ENCODE data around the gene HOXD10.

The HOXD10 gene

DNA sequence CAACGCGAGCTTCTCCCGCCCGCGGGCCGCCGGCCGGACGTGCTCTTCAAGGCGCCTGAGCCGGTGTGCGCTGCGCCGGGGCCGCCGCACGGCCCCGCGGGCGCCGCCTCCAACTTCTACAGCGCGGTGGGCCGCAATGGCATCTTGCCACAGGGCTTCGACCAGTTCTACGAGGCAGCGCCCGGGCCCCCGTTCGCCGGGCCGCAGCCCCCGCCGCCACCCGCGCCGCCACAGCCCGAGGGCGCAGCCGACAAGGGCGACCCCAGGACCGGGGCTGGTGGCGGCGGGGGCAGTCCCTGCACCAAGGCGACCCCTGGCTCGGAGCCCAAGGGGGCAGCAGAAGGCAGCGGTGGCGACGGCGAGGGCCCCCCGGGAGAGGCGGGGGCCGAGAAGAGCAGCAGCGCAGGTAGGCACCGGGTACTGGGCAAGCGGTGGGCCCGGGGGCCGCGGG lies 8.8 kb upstream of the HOXD10 start:
- DNase-seq (ENCODE audit: low read depth) = no peak

DNA sequence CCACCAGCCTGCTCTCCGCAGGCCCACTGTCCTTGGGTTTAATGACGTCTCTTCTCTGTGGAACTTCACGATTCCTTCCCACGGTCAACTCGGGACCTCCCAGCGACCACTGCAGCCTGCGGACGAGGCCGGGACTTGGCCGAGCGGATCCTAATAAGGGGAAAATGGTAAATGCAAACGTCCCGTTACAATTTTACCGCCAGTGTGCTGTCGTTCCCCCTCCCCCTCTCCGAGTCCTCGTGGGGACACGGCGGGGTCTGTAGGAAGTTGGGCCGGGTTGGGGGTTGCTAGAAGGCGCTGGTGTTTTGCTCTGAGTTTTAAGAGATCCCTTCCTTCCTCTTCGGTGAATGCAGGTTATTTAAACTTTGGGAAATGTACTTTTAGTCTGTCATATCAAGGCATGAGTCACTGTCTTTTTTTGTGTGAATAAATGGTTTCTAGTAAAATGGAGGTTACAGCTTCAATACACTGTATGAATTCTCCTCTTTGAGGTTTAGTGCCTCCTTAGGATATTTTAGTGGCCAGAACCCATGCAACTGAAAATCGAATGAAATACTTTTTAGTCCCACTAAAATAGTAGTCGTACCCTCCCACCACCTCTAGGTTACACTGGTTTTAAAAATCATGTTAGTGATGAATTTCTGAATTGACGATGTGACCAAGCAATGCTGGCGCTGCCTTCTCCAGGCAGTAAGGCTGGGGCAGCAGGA lies 7.2 kb upstream of the HOXD10 start:
- no peak for DNase-seq (ENCODE audit: low read depth)

DNA sequence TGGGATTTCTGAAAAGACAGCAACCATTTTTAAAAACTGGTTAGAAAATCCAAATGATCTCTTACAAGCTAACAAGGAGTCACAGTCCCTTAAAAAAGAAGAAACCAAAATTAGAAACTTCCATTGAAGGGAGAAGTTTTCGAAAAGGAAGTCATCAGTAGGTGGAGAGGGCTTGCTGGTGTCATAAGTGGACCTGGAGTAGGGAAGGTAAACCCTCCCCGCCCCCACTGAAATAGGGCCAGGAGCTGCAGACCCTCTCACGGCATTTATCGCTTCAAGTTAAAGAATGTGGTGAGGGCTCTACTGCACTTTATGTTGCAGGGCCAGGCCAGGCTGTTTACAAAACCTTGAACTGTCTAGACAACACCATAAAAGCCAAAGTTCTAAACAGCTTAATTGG lies 6.6 kb upstream of the HOXD10 start:
- DNase-seq (ENCODE audit: low read depth) = no peak

DNA sequence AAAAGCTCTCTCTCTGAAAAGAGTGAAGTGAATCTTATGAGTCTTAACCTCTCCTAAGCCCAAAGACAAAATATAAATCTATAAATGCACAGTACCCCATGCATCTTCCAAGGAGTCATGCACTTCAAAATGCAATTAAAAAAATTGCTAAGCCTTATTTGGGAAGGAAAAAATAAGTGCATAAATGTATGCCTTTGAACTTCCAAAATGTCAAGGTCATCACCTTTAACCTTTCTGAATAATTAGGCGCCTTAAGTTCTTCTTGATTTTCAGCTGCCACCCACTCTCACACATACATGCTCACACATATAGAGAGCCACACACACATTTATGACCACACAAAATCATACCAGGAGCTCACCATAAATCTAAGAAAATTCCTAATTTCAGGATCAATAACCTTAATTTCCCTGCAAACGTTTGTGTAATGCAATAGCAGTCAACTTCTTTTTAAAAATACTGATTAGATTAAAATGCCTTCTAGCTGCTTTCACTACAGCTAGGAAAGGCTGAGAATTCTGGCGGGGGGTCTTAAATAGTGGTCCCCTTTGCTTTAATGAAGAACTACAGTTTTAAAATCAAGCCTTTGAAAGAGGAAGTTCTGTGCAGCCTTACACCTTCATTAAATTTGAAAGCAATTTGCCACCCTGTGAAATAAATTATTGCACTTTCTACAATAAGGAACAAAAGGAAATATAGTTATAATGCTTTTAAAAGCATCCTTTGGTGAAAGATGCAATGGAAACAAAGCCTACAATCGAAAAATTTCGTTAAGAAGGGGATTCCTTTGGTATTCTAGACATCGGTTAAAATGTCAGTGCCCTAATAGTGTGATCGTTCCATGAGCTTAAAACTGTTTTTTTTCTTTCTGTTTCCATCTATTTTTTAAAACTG lies 5.9 kb upstream of the HOXD10 start:
- DNase-seq (ENCODE audit: low read depth) = no peak

DNA sequence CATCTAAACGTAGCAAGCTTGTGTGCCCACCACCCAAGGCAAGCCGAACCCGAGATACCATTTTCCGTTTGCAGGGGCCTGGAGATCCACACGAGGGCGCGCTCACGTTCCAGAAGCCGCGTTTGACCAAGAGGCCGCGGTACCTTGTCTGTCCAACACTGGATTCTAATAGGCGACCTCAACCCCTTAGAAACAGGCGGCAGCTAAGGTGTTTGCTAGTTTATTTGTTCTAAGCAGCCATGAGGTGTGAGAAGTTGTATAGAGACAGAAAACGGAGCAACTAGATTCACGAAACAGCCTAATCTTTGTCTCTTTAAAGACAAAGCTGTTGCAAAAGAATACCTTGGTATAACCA lies 5.3 kb upstream of the HOXD10 start:
- no peak for DNase-seq (ENCODE audit: low read depth)

DNA sequence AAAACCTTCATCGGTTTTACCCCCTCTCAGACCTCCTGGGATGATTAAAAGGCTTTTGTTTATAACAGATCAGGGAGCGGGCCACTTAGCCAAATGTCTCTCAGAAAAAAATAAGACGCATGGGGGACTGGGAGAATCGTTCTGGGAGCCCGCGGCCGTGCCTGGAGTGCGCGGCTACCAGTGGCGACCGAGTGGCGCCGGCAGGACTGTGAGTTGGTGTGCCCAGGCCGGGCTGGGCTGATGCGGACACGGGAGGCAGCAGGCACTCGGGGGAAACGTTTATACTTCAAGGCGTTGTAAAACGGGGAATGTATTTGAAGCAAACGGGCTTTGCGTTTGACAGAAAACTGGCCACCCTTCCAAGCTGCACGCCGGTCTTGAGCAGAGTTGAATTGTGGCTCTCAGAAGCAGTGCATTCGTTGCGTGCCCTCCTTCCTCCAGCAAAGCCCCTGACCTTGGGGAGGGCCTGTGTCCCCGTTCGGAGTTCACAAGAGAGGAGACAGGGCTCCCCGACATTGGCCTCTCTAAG lies 4.7 kb upstream of the HOXD10 start:
- no peak for DNase-seq (ENCODE audit: low read depth)

DNA sequence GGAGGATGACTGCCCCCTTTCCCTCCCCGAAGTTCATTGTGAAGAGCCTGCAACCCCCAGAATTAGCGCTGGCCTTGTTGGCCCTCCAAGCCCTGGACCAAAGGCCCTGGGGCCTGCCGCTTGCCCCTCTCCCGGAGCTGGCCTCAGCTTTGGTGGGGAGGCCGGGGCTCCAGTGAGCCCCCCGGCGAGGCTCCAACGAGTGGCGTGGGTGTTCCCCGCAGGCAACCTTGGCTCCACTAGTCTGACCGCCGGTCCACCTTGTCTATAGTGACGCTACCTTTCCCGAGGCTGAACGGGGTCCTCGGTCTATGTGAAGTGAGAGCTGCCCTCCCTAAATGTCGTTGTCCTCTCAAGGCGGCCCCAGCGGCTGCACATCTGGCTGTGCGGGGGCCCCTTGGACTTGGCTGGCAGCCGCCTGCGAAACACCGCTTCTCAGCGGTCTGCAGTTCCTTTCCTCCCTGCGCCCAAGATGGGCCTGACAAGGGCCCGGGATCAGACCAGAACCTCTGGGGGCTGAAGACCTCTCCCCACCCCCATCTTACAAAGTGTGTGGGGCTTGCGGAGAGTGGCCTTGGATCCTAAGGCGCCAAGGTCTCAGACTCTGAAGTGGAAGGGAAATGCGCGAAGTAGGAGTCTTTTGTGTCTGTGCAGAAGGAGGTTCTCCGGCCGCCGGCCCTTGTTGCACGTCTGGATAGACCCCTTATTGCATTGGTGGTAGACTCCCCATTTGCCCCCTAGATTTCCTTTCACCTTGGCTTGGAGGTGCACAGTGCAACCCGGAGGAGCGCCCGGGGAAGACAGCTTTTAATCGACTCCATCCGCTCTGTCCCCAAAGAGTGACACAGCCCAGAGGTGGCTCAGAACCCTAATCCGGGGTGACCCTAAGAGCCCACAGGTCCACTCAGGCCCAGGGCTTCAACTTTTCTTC lies 3.9 kb upstream of the HOXD10 start:
- no peak for DNase-seq (ENCODE audit: low read depth)

DNA sequence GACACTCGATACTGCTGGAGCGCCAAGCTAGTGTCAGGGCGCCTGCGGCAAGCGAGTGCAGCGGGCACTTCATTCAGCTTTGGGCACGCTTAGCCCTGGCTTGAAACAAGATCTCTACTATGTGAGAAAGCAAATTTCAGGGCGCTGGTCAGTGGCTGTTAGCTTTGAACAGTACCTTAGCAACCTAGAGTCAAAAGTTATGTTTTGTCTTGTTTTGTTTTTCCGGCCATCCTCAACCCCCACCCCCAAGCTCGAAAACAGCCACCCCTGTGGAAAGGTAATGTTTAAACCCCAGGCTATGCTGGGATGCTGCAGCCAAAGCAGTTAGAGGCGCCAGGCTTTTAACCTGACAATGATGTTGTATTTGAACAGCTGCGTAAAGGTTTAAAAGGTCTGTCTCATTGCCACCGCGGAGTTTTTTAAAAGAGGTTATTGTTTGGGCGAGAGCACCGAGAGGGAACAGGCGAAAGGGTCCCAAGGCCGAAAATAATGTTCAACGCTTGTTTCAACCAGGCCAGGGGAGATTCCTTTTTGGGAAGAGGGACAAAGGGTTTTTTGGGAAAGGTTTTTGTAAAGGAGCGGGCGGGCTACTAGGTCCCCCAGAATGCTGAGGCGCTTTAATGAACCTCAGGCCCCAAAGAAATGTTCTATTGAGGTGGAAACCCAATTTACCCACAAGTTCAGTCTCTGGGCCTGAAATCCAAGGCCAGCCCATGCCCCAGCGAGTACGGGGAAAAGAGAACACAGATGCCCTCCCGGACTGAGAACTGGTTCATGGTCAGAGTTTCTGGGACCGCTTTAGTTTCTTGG lies 2.3 kb upstream of the HOXD10 start:
- no peak for DNase-seq (ENCODE audit: low read depth)

DNA sequence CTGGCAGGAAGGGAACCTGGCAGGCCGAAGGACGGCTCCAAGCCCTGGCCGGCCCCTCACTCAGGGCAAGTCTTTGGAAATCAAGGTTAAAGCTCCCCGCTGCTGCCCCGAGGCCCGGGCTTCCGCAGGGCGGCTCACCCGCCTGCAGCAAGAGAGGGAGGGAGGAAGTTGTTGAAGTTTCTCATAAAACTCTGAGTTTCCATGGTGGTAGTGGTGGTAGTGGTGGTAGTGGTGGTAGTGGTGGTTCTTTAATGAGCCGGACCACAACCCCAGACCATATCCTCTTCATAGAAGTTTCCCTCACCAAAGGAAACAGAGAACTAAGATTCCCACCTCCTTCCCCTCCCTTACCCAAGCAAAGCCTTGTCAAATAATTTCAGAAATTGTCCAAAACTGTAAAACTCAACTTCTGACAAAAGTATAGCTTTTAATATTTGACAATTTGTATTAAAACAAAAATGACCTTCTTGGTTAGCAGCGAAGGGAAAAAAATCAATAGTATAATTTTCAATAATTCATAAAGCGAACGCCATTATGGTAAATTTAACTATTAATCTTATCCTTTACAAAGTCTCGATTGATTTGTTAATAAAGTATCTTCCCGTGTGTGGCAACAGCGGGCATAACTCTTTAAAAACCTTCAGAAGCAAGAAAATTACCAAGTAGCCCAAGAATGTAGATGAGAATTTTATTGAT lies 1.5 kb upstream of the HOXD10 start:
- DNase-seq (ENCODE audit: low read depth) = no peak

DNA sequence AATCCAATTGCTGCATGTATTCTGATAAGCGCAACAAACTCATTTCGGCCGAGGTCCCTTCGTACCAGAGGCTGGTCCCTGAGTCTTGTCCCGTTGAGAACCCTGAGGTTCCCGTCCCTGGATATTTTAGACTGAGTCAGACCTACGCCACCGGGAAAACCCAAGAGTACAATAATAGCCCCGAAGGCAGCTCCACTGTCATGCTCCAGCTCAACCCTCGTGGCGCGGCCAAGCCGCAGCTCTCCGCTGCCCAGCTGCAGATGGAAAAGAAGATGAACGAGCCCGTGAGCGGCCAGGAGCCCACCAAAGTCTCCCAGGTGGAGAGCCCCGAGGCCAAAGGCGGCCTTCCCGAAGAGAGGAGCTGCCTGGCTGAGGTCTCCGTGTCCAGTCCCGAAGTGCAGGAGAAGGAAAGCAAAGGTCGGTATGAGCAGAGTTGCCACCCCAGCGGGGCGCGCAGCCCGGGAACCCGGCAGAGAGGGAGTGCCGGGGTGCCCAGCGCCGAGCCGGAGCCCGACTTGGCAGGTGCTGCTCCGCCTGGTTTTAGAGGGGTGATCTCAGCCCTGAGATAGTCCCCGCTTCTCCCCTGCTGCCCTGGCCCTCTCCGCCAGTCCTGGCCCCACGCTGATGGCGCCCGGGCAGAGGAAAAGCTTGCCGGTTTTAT lies 714 bp downstream of the HOXD10 start:
- no peak for DNase-seq (ENCODE audit: low read depth)

DNA sequence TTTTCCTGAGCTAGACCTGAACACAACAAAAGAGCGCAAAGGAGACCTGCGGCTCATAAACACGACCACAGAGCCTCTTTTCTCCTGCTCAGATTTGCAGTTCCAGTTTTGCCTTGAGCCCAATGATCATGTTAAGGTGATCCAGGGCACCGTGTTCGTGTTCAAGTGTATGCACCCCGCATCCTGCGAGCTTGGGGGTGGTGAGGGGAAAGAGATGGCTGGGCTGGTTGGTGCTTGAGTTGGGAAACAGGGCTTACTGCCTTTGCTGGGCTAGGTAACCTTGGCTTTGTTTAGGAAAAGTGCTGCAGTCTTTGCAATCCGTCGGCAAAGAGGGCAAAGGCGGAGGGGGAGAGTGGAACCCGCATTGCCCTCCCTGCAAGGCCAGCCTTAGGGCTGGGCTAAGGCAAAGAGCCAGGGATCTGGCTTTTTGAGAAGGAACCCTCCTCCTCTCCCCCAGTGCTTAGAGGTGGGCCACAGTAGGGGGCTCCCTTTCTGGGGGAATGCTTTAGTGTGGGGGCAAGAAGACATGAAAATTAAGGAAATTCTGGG lies 1.3 kb downstream of the HOXD10 start:
- DNase-seq (ENCODE audit: low read depth) = no peak

DNA sequence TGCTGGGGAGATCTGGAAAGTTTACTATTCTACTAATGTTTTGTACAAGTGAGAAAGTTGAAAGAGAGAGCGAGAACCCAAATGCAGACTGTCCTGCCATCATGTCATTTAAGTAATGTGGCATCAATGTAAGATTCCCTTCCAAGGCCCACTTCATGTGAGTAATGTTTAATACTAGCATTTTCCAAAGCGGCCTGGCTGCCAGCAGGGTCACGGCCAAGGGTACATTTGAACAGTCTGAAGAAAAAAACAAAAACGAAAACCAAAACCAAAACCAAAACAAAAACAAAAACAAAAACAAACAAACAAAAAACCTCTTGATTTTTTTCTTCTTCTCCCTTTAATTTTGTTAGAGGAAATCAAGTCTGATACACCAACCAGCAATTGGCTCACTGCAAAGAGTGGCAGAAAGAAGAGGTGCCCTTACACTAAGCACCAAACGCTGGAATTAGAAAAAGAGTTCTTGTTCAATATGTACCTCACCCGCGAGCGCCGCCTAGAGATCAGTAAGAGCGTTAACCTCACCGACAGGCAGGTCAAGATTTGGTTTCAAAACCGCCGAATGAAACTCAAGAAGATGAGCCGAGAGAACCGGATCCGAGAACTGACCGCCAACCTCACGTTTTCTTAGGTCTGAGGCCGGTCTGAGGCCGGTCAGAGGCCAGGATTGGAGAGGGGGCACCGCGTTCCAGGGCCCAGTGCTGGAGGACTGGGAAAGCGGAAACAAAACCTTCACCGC lies 2.2 kb downstream of the HOXD10 start:
- no peak for DNase-seq (ENCODE audit: low read depth)

DNA sequence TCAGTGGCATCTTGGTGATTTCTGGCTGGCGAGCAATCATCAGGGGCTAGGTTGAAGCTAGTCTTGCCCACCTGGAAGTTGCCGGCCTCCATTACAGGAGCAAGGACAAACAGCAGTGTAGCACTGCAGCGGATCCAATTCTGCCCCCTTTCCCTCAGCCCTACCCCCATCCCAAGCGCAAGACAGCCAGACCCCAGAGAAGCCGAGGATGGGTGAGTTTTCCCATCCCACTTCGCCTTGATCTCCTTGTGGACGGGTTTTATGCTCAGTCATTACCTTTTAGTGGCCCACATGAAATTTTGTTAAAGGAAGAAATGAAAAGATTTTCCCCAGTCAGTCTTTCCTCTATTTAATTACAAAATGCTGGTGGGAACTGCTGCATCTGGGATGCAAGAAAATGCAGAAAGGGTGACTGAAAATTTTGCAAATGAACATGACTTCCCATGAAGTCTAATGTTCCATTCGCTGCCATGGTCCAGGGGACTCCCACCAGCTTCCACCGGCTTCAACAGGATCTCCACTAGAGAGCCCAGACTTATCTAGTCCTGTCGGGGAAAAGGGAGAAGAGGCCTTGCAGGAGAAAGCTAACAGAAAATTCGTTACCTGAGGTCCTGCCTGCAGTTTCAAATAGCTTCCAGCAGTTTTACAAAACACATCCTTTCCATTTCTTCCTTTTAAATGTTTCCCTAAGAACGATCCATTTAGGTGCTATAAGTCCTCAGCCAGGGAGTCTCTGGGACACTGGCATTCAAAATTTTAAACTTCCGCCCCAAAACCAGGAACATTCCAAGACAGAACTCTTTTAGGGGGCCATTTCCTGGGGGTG lies 4.0 kb downstream of the HOXD10 start:
- no peak for DNase-seq (ENCODE audit: low read depth)

DNA sequence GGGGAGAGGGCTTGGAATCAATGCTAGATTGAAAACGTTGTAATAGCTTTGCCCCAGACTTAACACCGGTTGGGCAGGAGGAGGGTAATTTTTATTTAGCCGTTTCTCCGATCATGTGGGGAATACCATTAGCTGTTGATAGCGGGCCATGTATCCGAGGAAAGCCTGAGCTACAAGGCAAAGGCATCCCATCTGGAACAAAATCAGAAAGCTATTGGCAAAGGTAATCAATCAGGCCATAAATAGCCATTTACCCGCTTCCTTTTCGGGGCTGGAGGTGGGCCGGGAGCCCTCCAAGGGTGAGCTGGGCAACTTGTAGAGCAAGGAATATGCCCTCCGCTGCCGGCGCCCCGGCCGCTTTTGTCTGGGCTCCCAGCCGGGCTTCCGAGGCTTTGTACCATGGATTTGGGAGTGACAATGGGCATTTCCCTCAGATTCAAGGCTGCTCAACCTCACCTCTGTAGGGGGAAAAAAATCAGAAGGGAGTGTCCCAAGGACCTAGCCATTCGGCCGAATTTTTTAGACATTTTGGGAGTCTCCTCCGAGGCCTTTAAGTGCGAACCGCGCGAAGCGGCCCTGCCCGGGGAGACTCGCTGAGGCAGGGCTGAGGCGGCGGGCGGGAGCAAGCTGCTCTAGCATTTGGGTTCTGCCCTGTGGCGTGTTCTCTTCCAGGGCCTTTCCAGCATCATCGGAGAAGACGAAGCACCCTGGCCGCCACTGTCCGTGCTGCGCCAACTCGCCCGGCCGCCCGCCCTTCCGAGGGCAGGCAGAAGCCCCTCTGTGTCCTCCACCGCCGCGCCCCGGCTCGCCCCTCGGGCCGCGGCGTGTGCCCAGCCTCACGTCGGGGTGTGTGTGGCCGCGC lies 4.8 kb downstream of the HOXD10 start:
- DNase-seq (ENCODE audit: low read depth) = no peak

DNA sequence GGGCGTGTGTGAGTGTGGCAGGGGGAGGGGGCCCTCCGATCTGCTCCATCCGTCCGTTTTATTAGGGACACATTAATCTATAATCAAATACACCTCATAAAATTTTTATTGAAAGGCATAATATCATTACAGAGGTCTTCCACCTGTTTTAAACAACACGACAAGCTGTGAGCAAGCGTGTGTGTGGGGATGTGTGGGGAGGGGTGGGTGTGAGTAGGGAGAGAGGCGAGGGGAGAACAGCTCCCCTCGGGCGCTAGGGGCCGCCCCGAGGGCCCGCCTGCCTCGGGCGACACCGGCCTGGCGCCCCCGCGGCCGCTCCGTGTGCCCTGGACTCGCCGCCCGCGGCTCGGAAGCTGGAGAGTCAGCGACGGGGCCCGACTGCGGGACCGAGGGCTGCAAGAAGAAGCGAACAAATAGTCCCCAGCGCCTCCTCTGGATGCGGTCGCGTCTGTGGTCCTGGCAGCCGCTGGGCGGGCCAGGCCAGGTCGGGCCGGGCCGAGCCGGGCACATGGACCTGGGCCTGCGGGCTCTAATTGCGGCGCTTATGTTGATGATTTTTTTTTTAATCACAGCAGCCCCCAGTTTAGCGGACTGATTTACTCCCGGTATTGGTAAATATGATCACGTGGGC lies 5.6 kb downstream of the HOXD10 start:
- DNase-seq (ENCODE audit: low read depth) = no peak

DNA sequence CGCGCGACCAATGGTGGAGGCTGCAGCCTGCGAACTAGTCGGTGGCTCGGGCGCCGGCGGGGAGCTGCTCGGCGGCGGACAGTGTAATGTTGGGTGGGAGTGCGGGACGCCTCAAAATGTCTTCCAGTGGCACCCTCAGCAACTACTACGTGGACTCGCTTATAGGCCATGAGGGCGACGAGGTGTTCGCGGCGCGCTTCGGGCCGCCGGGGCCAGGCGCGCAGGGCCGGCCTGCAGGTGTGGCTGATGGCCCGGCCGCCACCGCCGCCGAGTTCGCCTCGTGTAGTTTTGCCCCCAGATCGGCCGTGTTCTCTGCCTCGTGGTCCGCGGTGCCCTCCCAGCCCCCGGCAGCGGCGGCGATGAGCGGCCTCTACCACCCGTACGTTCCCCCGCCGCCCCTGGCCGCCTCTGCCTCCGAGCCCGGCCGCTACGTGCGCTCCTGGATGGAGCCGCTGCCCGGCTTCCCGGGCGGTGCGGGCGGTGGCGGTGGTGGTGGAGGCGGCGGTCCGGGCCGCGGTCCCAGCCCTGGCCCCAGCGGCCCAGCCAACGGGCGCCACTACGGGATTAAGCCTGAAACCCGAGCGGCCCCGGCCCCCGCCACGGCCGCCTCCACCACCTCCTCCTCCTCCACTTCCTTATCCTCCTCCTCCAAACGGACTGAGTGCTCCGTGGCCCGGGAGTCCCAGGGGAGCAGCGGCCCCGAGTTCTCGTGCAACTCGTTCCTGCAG lies 6.3 kb downstream of the HOXD10 start, which contains the start of gene HOXD9:
TSS of gene HOXD9 (plus strand) at position 37 of the 728 bp plus-strand sequence. CDS start at position 87, 50 bp downstream.
- DNase-seq (ENCODE audit: low read depth) = no peak

All from stimulated activated CD4-positive, alpha-beta T cell treated with anti-CD3 and anti-CD28 coated beads, Interleukin-2, amount 100 ng/mL, for 4 hours (primary cell).